GM12878 (cell line): ENCODE data around the gene KLHL5. TPM values are rescaled to one million over a fixed set of nuclear protein-coding genes. Genes with fewer than 3 reads are reported as not detected.

Experiments
- ATAC-seq: fragments of 200-7000 bp; cut with Tn5 transposase; 3 replicates; pipeline ENCODE4 v1.9.1; 2020; ENCODE audit warnings: mild to moderate bottlenecking, moderate library complexity
- BruUV-seq: library from RNA; stranded (reverse); fragments of 400-500 nt; replicated peaks from 2 replicates; lab custom pipeline; 2021; lab: Mats Ljungman, UMichigan
- CTCF ChIA-PET: fragments of 300-600 bp; sonication (Branson Sonifier 250); formaldehyde crosslinking; extraction: SDS; loops from one replicate; lab custom pipeline; 2021; ENCODE audit warnings: inconsistent platforms; lab: Yijun Ruan, JAX
- POLR2A ChIA-PET: fragments of 350-600 bp; formaldehyde crosslinking; extraction: SDS; loops from one replicate; lab custom pipeline; 2021; ENCODE audit warnings: inconsistent platforms; lab: Charles Lee
- RAD21 ChIA-PET: fragments of 300-600 bp; sonication (Branson Sonifier 250); formaldehyde crosslinking; loops from one replicate; lab custom pipeline; 2023; ENCODE audit warnings: antibody characterized with exemption; ENCODE audit not compliant: unreplicated experiment; lab: Charles Lee
- SMC1A ChIA-PET: fragments of 300-600 bp; sonication (Branson Sonifier 250); formaldehyde crosslinking; loops from one replicate; lab custom pipeline; 2023; ENCODE audit not compliant: unreplicated experiment, uncharacterized antibody; lab: Charles Lee
- DNase-seq: peaks from one replicate; pipeline ENCODE4 v3.0.0-alpha.2; 2011; ENCODE audit warnings: low read depth, low spot score
- FAIRE-seq: peaks from 3 replicates; lab custom pipeline; 2011; peaks lifted over from hg19 to GRCh38; lab: Jason Lieb, UNC
- H2AFZ ChIP-seq: 2 replicates; pipeline ENCODE4 v1.6.0; 2011; ENCODE audit warnings: low read depth, low read length, control low read depth; ENCODE audit not compliant: control insufficient read depth
- H3K27ac ChIP-seq: 2 replicates; pipeline ENCODE4 v1.5.1; 2011; ENCODE audit warnings: control low read depth; ENCODE audit not compliant: control insufficient read depth, insufficient read depth
- H3K27me3 ChIP-seq, 2 experiments: replicated peaks in 1 of 2; 2 replicates each; pipeline versions ENCODE4 v1.6.0 to v1.6.1; 2011; ENCODE audit warnings: low read length in 1 of 2; ENCODE audit not compliant: control insufficient read depth in 2 of 2, insufficient read depth in 2 of 2
- H3K36me3 ChIP-seq, 2 experiments: 2 replicates each; pipeline ENCODE4 v1.5.1; 2011; ENCODE audit warnings: low read length in 1 of 2; ENCODE audit not compliant: control insufficient read depth in 2 of 2, insufficient read depth in 2 of 2
- H3K4me1 ChIP-seq: 2 replicates; pipeline ENCODE4 v1.6.1; 2011; ENCODE audit warnings: mild to moderate bottlenecking, low read length, moderate library complexity, mixed read lengths; ENCODE audit not compliant: control insufficient read depth, insufficient read depth
- H3K4me2 ChIP-seq: 2 replicates; pipeline ENCODE4 v1.6.0; 2011; ENCODE audit warnings: control low read depth; ENCODE audit not compliant: control insufficient read depth, insufficient read depth
- H3K4me3 ChIP-seq: fragments of 200-600 bp; sonication (generic); 2 replicates; pipeline ENCODE4 v1.5.1; 2016
- H3K79me2 ChIP-seq: 2 replicates; pipeline ENCODE4 v1.6.0; 2011; ENCODE audit warnings: low read length; ENCODE audit not compliant: control insufficient read depth, insufficient read depth
- H3K9ac ChIP-seq: 2 replicates; pipeline ENCODE4 v1.8.0; 2011; ENCODE audit warnings: low read length, control low read depth, mixed read lengths; ENCODE audit not compliant: control insufficient read depth, insufficient read depth
- H3K9me3 ChIP-seq: replicated peaks from 3 replicates; pipeline ENCODE4 v1.5.1; 2011; ENCODE audit warnings: mild to moderate bottlenecking, low read length; ENCODE audit not compliant: control insufficient read depth, insufficient read depth
- H4K20me1 ChIP-seq: 2 replicates; pipeline ENCODE4 v1.6.0; 2011; ENCODE audit not compliant: control insufficient read depth, insufficient read depth
- CHD2 ChIP-seq: IDR thresholded peaks from 2 replicates; pipeline ENCODE4 v1.6.1; 2011; ENCODE audit warnings: low read depth, low read length, improper control_type of control experiment, borderline replicate concordance
- ELK1 ChIP-seq: IDR thresholded peaks from 2 replicates; pipeline ENCODE4 v1.6.1; 2012; ENCODE audit warnings: low read depth, low read length, improper control_type of control experiment
- FOS ChIP-seq: IDR thresholded peaks from 3 replicates; pipeline ENCODE4 v1.6.1; 2011; ENCODE audit warnings: borderline replicate concordance; ENCODE audit not compliant: insufficient read length; ENCODE audit errors: extremely low read depth
- MLLT1 ChIP-seq: fragments of 450-650 bp; IDR thresholded peaks from 2 replicates; pipeline ENCODE4 v1.6.1; 2016; ENCODE audit warnings: mild to moderate bottlenecking
- MTA2 ChIP-seq: fragments of 450-650 bp; IDR thresholded peaks from 2 replicates; pipeline ENCODE4 v1.6.1; 2016; ENCODE audit warnings: low read depth, mild to moderate bottlenecking, moderate library complexity
- NR2F1 ChIP-seq: fragments of 450-650 bp; conservative IDR thresholded peaks from 2 replicates; pipeline ENCODE4 v1.6.1; 2017; ENCODE audit warnings: mild to moderate bottlenecking
- NRF1 ChIP-seq: conservative IDR thresholded peaks from 2 replicates; pipeline ENCODE4 v1.6.1; 2011; ENCODE audit warnings: mild to moderate bottlenecking, low read depth, low read length, improper control_type of control experiment
- POLR2A ChIP-seq: IDR thresholded peaks from 2 replicates; pipeline ENCODE4 v1.6.1; 2011; ENCODE audit warnings: low read depth, mild to moderate bottlenecking, low read length
- SIN3A ChIP-seq: IDR thresholded peaks from 2 replicates; pipeline ENCODE4 v1.6.1; 2012; ENCODE audit warnings: low read depth, low read length, improper control_type of control experiment
- SREBF1 ChIP-seq: IDR thresholded peaks from 2 replicates; pipeline ENCODE4 v1.6.1; 2012; ENCODE audit warnings: mild to moderate bottlenecking, low read length
- TCF7 ChIP-seq: IDR thresholded peaks from 2 replicates; pipeline ENCODE4 v1.6.1; 2014; ENCODE audit warnings: antibody characterized with exemption, borderline replicate concordance
- YBX1 ChIP-seq: fragments of 450-650 bp; IDR thresholded peaks from 2 replicates; pipeline ENCODE4 v1.6.1; 2016; ENCODE audit warnings: antibody characterized with exemption
- WGBS: methylation state at CpG from one replicate; pipeline ENCODE4 v1.1.6; 2016; ENCODE audit warnings: low lambda C conversion rate; ENCODE audit not compliant: insufficient replicate concordance, insufficient coverage; ENCODE audit errors: missing lambda C conversion rate; 5-methylcytosine and 5-hydroxymethylcytosine counted together
- in situ Hi-C: fragments of 300-500 bp; cut with MboI; formaldehyde crosslinking; loops from 9 replicates; pipeline ENCODE4 v1.14.3; 2018; ENCODE audit warnings: mixed read lengths
- intact Hi-C: fragments of 100-400 bp; cut with micrococcal nuclease; formaldehyde crosslinking; loops from one replicate; pipeline ENCODE4 v1.14.2; 2022; ENCODE audit not compliant: unreplicated experiment
- polyA plus RNA-seq, 11 experiments: library from polyadenylated mRNA; depleted of rRNA in 4 of 11; unstranded in 6 of 11; stranded (reverse) in 5 of 11; fragments of >200 nt; fragmentation: Nextera tagmentation in 4 of 11; fragmentation: Illumina TruSeq in 1 of 11; extraction: Ambion mirVana in 4 of 11; extraction: Trizol in 1 of 11; gene quantifications; 1 replicate in 1 of 11; 2 replicates in 10 of 11; pipeline versions ENCODE4 v1.2.1 to v1.2.3, GENCODE V29; 2011 to 2016; ENCODE audit warnings: inconsistent platforms in 2 of 11, missing spikeins in 2 of 11, low read depth in 1 of 11
- total RNA-seq, 4 experiments: library from RNA; depleted of rRNA in 3 of 4; stranded (reverse); fragments of >200 nt in 3 of 4; fragmentation: Illumina TruSeq in 1 of 4; extraction: Trizol in 1 of 4; gene quantifications; 2 replicates each; pipeline versions ENCODE4 v1.2.1 to v1.2.3, GENCODE V29; 2013 to 2021
- TF ChIP-seq, protein P1 (sequence below): fragments of 450-650 bp; formaldehyde crosslinking; IDR thresholded peaks from 2 replicates; pipeline ENCODE4 v1.4.0; 2020; ENCODE audit warnings: mild to moderate bottlenecking, moderate library complexity

Gene KLHL5
- total and polyA plus RNA-seq, 10 of the 15 experiments (the other 5 are each of a cell fraction or from before 2014, with no cell fraction given) = 4.7 to 27.3 (median 12.6) TPM

DNA sequence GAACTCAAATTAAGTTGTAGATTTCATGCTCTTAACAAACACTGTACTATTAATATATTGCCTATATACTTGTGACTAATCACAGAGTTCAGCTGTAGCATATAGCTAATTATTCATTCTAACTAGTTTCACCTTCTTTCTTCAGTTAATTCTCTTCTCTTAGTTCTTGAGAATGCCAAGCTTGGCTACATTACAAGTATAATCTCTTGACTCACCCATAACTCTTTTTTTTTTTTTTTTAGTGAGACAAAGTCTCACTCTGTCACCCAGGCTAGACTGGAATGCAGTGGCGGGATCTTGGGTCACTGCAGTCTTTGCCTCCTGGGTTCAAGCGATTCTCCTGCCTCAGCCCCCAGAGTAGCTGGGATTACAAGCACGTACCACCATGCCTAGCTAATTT is 5.4 kb downstream of the KLHL5 start:
- Histone ChIP-seq H3K36me3 (no peaks in the 10 kb centered on the region), H3K27me3 (no peaks in the 10 kb centered on the region), H3K4me1 (peaks cover 4% of the 10 kb centered on the region), H4K20me1 (no peaks in the 10 kb centered on the region), H3K9me3 (no peaks in the 10 kb centered on the region), H3K4me2 (no peak overlapping the region), H3K27ac (no peak overlapping the region), H3K4me3 (no peak overlapping the region), H3K9ac (no peak overlapping the region), H3K79me2 (peaks cover 13% of the 10 kb centered on the region), H2AFZ (no peak overlapping the region)
- intact Hi-C loops = no loop called here
- DNase-seq (no peak), FAIRE-seq (no peak), ATAC-seq (no peak)
- ChIA-PET CTCF (no interaction called here), SMC1A (interaction anchor here (0.7 to 1.7 kb wide), 3 partner anchors 9 to 165 kb away, joined by 3 to 6 read pairs (median 3); no protein-coding TSS in a partner anchor), RAD21 (no interaction called here), POLR2A (interaction anchor here (0.8 kb wide), 1 partner anchor 17 kb away, joined by 3 read pairs; no protein-coding TSS in a partner anchor)
- TF ChIP-seq NRF1 = no peak
- no peak for TF ChIP-seq MTA2
- TF ChIP-seq POLR2A = no peak
- TF ChIP-seq MLLT1 = no peak
- TF ChIP-seq SIN3A = no peak
- in situ Hi-C loops = no loop called here
- 100% methylated on average over 3 of the region's 3 CpGs for WGBS
- BruUV-seq = no TSS peak

- Histone ChIP-seq H3K9ac (no peak overlapping the region), H2AFZ (no peak overlapping the region), H3K36me3 (no peaks in the 10 kb centered on the region), H3K4me2 (no peak overlapping the region), H3K79me2 (peaks cover 6% of the 10 kb centered on the region), H3K4me3 (no peak overlapping the region), H3K9me3 (no peaks in the 10 kb centered on the region), H3K4me1 (no peaks in the 10 kb centered on the region), H3K27ac (no peak overlapping the region), H3K27me3 (no peaks in the 10 kb centered on the region), H4K20me1 (no peaks in the 10 kb centered on the region)
- BruUV-seq = no TSS peak
- no peak for ATAC-seq
- no peak for FAIRE-seq
- in situ Hi-C loops (no loop called here), intact Hi-C loops (no loop called here)
- ChIA-PET SMC1A (interaction anchor here (0.7 kb wide), 1 partner anchor 15 kb away, joined by 6 read pairs; no protein-coding TSS in a partner anchor), POLR2A (no interaction called here), RAD21 (no interaction called here), CTCF (interaction anchor here (0.6 to 1.1 kb wide), 3 partner anchors 15 to 355 kb away, joined by 3 read pairs; no protein-coding TSS in a partner anchor)
- no peak for DNase-seq
- WGBS = 98% methylated on average over 3 of the region's 3 CpGs
- no peak for TF ChIP-seq YBX1
- no peak for TF ChIP-seq TCF7
- no peak for TF ChIP-seq SREBF1
- no peak for TF ChIP-seq ELK1
- no peak for TF ChIP-seq FOS
- TF ChIP-seq NR2F1 = no peak
- no peak for TF ChIP-seq CHD2
- TF ChIP-seq, protein P1, sequence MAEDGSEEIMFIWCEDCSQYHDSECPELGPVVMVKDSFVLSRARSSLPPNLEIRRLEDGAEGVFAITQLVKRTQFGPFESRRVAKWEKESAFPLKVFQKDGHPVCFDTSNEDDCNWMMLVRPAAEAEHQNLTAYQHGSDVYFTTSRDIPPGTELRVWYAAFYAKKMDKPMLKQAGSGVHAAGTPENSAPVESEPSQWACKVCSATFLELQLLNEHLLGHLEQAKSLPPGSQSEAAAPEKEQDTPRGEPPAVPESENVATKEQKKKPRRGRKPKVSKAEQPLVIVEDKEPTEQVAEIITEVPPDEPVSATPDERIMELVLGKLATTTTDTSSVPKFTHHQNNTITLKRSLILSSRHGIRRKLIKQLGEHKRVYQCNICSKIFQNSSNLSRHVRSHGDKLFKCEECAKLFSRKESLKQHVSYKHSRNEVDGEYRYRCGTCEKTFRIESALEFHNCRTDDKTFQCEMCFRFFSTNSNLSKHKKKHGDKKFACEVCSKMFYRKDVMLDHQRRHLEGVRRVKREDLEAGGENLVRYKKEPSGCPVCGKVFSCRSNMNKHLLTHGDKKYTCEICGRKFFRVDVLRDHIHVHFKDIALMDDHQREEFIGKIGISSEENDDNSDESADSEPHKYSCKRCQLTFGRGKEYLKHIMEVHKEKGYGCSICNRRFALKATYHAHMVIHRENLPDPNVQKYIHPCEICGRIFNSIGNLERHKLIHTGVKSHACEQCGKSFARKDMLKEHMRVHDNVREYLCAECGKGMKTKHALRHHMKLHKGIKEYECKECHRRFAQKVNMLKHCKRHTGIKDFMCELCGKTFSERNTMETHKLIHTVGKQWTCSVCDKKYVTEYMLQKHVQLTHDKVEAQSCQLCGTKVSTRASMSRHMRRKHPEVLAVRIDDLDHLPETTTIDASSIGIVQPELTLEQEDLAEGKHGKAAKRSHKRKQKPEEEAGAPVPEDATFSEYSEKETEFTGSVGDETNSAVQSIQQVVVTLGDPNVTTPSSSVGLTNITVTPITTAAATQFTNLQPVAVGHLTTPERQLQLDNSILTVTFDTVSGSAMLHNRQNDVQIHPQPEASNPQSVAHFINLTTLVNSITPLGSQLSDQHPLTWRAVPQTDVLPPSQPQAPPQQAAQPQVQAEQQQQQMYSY (CRISPR knock-in tag) = no peak
Measured at GRCh38 chr4:39068907-39069306, 6.9 kb downstream of the KLHL5 start.
